Skin epidermis (tissue), 12 donors: ENCODE data around the gene CD151.
A peak's percentile ranks its signal among the peaks of the same experiment; 100 is the strongest.

Experiments used
- H3K27ac ChIP-seq, 21 experiments: fragments of 200-600 bp; sonication (generic) in 11 of 21; one replicate each; pipeline ENCODE4 v1.5.0; 2020; ENCODE audit warnings: mild to moderate bottlenecking in 3 of 21, inconsistent platforms in 2 of 21, moderate library complexity in 2 of 21
- H3K4me3 ChIP-seq, 7 experiments: fragments of 200-600 bp; sonication (generic) in 2 of 7; one replicate each; pipeline ENCODE4 v1.5.0; 2020; ENCODE audit warnings: inconsistent platforms in 2 of 7, mild to moderate bottlenecking in 2 of 7, moderate library complexity in 1 of 7

CD151 gene

GRCh38 chr11:810040-810567 is 22.6 kb upstream of the CD151 start:
- peak overlapping the region; percentile 37 to 100 (median 98) for H3K27ac ChIP-seq
- peak overlapping the region; percentile 84 to 99 (median 96) for H3K4me3 ChIP-seq

DNA sequence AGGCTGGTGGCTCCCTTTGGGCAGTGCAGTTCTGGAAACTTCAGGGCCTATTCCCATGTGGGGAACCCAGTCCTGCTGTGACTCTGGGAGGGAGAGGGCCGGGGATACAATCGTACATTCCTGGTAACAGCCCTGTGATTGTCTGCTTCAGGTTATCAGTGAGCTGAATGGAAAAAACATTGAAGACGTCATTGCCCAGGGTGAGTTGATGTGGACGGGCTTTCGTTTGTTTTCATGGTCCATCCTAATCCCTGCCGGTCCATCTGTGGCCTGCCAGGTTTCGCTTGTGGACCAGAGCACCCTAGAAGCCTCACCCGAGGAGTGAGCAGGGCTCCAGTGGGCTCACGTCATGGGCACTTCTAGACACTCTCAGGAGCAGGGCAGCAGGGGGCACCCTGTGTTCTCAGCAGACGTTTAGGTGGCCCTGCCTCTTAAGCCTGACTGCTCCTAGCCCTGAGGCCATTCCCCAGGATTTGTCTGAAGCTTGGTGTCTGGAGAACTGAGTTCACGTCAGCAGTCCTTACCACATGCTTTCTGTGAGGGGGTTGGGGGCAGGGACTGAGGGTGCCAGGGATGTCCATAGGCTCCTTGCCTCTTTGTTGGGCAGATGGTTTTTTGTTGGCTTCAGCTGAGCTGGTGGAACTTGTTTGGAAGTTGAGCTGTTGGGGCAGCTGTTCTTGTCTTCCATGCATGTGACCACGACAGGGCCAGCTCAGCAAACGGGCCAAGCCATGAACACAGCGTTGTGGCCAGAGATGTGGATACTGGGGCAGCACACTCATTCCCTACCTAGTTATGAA is 21.1 kb upstream of the CD151 start:
- peak overlapping the region in 2 of 7 experiments; percentile 84 to 95 for H3K4me3 ChIP-seq
- peak overlapping the region in 8 of 21 experiments; percentile 2 to 100 (median 95) for H3K27ac ChIP-seq

- Histone ChIP-seq H3K4me3 (no peak overlapping the region), H3K27ac (peak overlapping the region in 2 of 21 experiments; percentile 34 to 98)
These were observed 20.4 kb upstream of the CD151 start for GRCh38 chr11:812390-812789.

GRCh38 chr11:813072-813455 is 19.7 kb upstream of the CD151 start:
- Histone ChIP-seq H3K27ac (peak overlapping the region in 1 of 21 experiments; percentile 13), H3K4me3 (no peak overlapping the region)

DNA sequence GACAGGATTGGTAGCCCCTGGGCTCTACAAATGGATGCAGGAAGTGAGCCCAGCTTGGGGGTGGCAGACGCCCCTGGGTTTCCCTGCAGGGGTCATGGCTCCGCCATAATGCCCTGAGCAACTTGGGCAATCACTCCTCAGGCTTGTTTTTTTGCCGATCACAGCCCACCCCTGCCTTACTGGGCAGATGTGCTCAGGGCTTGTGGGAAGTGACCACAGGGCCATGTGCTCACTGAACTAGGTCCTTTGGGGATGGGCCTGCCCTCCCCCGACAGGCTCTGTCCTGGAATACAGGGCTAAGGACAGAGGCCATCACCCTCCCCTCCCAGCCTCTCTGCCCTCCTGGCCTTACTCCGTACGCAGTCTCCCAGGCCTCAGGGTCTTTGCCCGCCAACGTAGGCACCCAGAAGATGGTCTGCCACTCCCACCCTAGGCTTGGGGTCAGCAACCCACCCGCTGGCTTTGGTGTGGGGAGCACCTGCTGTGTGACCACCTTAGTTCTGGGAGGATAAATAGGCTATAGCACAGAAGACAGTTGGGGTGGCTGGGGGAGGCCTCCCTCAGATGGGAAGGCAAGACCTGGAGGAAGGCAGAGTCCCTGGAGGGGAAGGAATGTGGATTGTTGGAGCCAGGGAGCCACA is 19.2 kb upstream of the CD151 start:
- H3K27ac ChIP-seq, result peak overlapping the region in 1 of 21 experiments; percentile 13
- no peak overlapping the region for H3K4me3 ChIP-seq

DNA sequence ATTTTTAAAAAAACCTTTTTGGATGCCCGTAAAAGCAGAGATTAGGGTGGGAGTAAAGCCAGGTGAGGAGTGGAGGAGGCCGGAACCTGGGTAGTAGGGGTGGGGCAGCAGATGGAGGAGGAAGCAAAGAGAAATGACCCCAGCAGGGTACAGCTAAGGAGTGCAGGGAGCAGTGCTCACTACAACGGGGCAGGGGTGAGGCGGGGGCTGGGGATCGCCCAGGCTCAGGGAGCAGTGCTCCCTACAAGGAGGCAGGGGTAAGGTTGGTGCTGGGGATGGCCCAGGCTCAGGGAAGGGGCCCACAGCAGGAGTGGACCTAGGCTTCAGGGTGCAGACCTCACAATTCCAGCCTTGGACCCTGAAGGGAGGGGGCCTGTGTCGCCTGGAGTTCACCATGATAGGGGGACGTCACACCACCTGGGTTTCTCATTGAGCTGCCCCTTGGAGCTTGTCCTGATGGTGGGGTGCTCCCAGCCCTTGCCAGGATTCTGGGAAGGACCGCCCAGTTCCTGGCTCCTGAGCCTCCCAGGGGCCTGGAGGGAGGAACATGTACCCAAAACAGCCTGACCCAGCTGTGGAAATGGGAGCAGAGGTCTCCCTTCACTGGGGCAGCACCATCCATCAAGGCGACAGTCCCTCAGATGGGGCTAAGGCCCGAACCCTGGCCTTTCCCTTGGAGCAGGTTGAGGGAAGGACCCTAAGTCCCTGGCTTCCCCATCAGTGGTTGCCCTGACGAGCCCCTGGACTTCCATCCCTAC is 16.9 kb upstream of the CD151 start:
- Histone ChIP-seq H3K27ac (no peak overlapping the region), H3K4me3 (no peak overlapping the region)

DNA sequence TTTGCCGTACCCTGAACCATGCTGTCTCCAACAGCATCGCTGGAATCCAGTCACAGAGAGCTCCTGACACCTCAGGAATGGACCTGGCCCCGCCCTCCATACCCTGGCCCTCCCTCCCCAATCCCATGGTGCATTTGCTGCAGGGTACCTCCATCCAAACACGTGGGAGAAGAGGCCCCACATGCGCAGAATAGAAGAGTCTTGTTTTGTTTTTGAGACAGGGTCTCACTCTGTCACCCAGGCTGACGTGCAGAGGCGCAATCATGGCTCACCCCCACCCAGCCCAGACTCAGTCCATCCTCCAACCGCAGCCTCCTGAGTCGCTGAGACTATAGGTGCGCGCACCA is 16.3 kb upstream of the CD151 start:
- no peak overlapping the region for H3K4me3 ChIP-seq
- no peak overlapping the region for H3K27ac ChIP-seq

- Histone ChIP-seq H3K4me3 (peak within 1 kb of the TSS; percentile 60 to 99 (median 87)), H3K27ac (peak within 1 kb of the TSS; percentile 65 to 98 (median 94))
These were observed 14.2 kb upstream of the CD151 start, which contains the start of gene PNPLA2 for GRCh38 chr11:818396-819128. Gene PNPLA2, plus strand, starts transcription at chr11:818914. Its CDS starts 805 bp downstream, at chr11:819719.

DNA sequence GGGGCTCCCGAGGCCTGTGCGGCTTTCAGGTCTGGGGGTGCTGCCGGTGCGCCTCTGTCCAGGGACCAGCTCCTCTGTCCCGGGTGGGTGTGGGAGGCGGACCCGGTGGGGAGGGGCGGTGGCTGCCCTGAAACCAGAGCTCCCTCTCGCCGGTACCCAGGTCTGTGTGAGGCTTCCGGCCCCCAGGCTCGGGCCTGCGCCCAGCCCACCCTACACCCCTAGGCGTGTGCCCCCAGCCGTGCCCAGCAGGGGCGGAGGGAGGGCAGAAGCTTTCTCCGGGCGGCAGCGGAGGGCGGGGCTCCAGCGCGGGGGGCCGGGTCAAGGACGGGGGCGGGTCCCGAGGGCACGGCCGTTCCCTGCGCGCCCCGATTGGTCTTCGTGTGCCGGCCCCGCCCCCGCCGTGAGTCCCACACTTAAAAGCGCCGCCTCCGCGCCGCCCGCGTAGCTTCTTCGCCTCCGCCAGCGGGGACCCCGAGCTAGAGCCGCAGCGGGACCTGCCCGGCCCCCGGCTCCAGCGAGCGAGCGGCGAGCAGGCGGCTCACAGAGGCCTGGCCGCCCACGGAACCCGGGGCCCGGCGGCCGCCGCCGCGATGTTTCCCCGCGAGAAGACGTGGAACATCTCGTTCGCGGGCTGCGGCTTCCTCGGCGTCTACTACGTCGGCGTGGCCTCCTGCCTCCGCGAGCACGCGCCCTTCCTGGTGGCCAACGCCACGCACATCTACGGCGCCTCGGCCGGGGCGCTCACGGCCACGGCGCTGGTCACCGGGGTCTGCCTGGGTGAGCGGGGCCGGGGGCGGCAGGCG is 13.4 kb upstream of the CD151 start:
- Histone ChIP-seq H3K27ac (peak overlapping the region; percentile 65 to 98 (median 94)), H3K4me3 (peak overlapping the region; percentile 60 to 99 (median 87))

DNA sequence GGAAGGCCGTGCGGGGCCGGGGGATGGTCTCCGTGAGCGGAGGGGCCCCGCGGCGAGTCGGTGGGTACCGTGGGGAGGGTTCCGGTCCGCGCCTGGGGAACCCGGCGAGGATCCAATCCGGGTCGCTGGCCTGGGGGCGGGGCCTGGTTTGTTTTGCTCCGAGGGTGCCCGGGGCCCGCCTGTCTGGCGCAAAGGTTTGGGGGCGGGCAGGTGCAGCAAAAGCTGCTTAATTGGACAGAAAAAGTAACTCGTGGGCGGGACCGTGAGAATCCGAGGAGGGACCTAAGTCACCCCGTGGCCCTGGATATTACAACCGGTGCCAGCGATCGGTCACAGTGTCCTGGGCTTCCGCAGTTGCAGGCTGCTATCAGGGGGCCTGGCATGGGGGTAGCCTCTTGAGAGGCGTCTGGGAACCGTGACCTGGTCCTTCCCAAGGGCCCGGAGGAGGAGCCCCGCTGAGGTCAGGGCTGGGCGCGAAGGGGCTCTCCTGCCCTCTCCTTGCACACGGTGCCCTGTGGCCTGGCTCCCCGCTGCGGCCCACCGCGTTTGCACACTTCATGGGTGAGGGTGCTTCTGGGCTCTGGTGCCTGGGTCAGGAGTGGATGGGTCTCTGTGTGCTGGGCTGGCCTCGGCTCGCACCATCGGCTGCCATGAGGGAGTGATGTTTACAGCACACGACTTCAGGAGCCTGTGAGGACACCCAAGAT is 12.7 kb upstream of the CD151 start:
- H3K4me3 ChIP-seq, result peak overlapping the region; percentile 60 to 99 (median 87)
- H3K27ac ChIP-seq, result peak overlapping the region; percentile 65 to 98 (median 94)

GRCh38 chr11:820655-821511 is 11.9 kb upstream of the CD151 start:
- peak overlapping the region; percentile 60 to 99 (median 87) for H3K4me3 ChIP-seq
- H3K27ac ChIP-seq, result peak overlapping the region in 18 of 21 experiments; percentile 81 to 98 (median 94)

- H3K4me3 ChIP-seq, result peak overlapping the region in 2 of 7 experiments; percentile 95 to 99
- H3K27ac ChIP-seq, result peak overlapping the region in 12 of 21 experiments; percentile 18 to 96 (median 84)
These were observed 11.0 kb upstream of the CD151 start for GRCh38 chr11:821512-822371.

DNA sequence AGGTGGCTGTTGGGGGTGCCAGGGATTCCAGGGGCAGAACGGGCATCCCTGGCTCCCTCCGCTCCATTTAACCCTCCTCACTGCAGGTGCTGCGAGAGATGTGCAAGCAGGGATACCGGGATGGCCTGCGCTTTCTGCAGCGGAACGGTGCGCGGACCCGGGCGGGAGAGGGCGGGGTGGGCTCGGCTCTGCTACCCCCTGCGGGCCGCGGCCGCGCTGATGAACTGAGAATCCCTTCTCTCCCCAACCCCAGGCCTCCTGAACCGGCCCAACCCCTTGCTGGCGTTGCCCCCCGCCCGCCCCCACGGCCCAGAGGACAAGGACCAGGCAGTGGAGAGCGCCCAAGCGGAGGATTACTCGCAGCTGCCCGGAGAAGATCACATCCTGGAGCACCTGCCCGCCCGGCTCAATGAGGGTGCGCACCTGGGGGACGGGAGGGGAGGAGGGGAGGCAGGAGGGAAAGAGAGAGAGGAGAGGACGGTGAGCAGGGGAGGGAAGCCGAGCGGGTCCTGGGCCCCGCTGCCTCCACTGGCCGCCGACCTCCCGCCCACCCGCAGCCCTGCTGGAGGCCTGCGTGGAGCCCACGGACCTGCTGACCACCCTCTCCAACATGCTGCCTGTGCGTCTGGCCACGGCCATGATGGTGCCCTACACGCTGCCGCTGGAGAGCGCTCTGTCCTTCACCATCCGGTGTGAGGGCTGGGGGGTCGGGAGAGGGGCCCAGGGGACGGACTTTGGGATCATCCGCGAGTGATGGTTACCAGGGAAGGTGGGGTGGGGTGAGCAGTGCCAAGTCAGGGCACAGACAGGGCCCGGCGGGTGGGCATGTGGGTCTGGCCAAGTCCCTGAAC is 9.1 kb upstream of the CD151 start:
- H3K27ac ChIP-seq, result no peak overlapping the region
- no peak overlapping the region for H3K4me3 ChIP-seq

DNA sequence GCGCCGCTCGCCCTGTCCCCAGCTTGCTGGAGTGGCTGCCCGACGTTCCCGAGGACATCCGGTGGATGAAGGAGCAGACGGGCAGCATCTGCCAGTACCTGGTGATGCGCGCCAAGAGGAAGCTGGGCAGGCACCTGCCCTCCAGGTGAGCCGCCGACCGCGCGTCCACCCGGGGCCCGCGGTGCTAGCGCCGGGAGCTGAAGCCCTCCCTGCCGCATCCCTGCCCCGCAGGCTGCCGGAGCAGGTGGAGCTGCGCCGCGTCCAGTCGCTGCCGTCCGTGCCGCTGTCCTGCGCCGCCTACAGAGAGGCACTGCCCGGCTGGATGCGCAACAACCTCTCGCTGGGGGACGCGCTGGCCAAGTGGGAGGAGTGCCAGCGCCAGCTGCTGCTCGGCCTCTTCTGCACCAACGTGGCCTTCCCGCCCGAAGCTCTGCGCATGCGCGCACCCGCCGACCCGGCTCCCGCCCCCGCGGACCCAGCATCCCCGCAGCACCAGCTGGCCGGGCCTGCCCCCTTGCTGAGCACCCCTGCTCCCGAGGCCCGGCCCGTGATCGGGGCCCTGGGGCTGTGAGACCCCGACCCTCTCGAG is 8.4 kb upstream of the CD151 start:
- Histone ChIP-seq H3K4me3 (no peak overlapping the region), H3K27ac (no peak overlapping the region)

- peak overlapping the region in 1 of 21 experiments; percentile 4 for H3K27ac ChIP-seq
- no peak overlapping the region for H3K4me3 ChIP-seq
These were observed 7.8 kb upstream of the CD151 start for GRCh38 chr11:824942-825341.
